GM12874 (cell line): ENCODE results near the gene EIF3B.

Experiments
- CTCF ChIP-seq: IDR thresholded peaks from 2 replicates; pipeline ENCODE4 v1.5.1; 2011; ENCODE audit warnings: low read depth, mild to moderate bottlenecking, control low read depth, low read length, moderate library complexity; ENCODE audit not compliant: insufficient read depth

EIF3B gene

GRCh38 chr7:2362385-2363088 is 7.9 kb downstream of the EIF3B start:
- no peak for TF ChIP-seq CTCF

- no peak for TF ChIP-seq CTCF
Observed at GRCh38 chr7:2369139-2369538, 14.5 kb downstream of the EIF3B start.

GRCh38 chr7:2371329-2371728 is 16.7 kb downstream of the EIF3B start:
- TF ChIP-seq CTCF = no peak

- no peak for TF ChIP-seq CTCF
Observed at GRCh38 chr7:2372724-2373123, 18.1 kb downstream of the EIF3B start.

- TF ChIP-seq CTCF = no peak
Observed at GRCh38 chr7:2373124-2373556, 18.5 kb downstream of the EIF3B start.

- TF ChIP-seq CTCF = no peak
Observed at GRCh38 chr7:2373646-2374045, 19.0 kb downstream of the EIF3B start.

- TF ChIP-seq CTCF = no peak
Observed at GRCh38 chr7:2374401-2374800, 19.8 kb downstream of the EIF3B start.
